GM12878 (cell line): ENCODE results near the gene CSMD2. TPM values are rescaled to one million over a fixed set of nuclear protein-coding genes. Genes with fewer than 3 reads are reported as not detected.

Experiments used
- ATAC-seq: fragments of 200-7000 bp; cut with Tn5 transposase; 3 replicates; pipeline ENCODE4 v1.9.1; 2020; ENCODE audit warnings: mild to moderate bottlenecking, moderate library complexity
- BruUV-seq: library from RNA; stranded (reverse); fragments of 400-500 nt; replicated peaks from 2 replicates; lab custom pipeline; 2021; lab: Mats Ljungman, UMichigan
- CTCF ChIA-PET: fragments of 300-600 bp; sonication (Branson Sonifier 250); formaldehyde crosslinking; extraction: SDS; loops from one replicate; lab custom pipeline; 2021; ENCODE audit warnings: inconsistent platforms; lab: Yijun Ruan, JAX
- POLR2A ChIA-PET: fragments of 350-600 bp; formaldehyde crosslinking; extraction: SDS; loops from one replicate; lab custom pipeline; 2021; ENCODE audit warnings: inconsistent platforms; lab: Charles Lee
- RAD21 ChIA-PET: fragments of 300-600 bp; sonication (Branson Sonifier 250); formaldehyde crosslinking; loops from one replicate; lab custom pipeline; 2023; ENCODE audit warnings: antibody characterized with exemption; ENCODE audit not compliant: unreplicated experiment; lab: Charles Lee
- SMC1A ChIA-PET: fragments of 300-600 bp; sonication (Branson Sonifier 250); formaldehyde crosslinking; loops from one replicate; lab custom pipeline; 2023; ENCODE audit not compliant: unreplicated experiment, uncharacterized antibody; lab: Charles Lee
- DNase-seq: peaks from one replicate; pipeline ENCODE4 v3.0.0-alpha.2; 2011; ENCODE audit warnings: low read depth, low spot score
- FAIRE-seq: peaks from 3 replicates; lab custom pipeline; 2011; peaks lifted over from hg19 to GRCh38; lab: Jason Lieb, UNC
- H2AFZ ChIP-seq: 2 replicates; pipeline ENCODE4 v1.6.0; 2011; ENCODE audit warnings: low read depth, low read length, control low read depth; ENCODE audit not compliant: control insufficient read depth
- H3K27ac ChIP-seq: 2 replicates; pipeline ENCODE4 v1.5.1; 2011; ENCODE audit warnings: control low read depth; ENCODE audit not compliant: control insufficient read depth, insufficient read depth
- H3K27me3 ChIP-seq, 2 experiments: replicated peaks in 1 of 2; 2 replicates each; pipeline versions ENCODE4 v1.6.0 to v1.6.1; 2011; ENCODE audit warnings: low read length in 1 of 2; ENCODE audit not compliant: control insufficient read depth in 2 of 2, insufficient read depth in 2 of 2
- H3K36me3 ChIP-seq, 2 experiments: 2 replicates each; pipeline ENCODE4 v1.5.1; 2011; ENCODE audit warnings: low read length in 1 of 2; ENCODE audit not compliant: control insufficient read depth in 2 of 2, insufficient read depth in 2 of 2
- H3K4me1 ChIP-seq: 2 replicates; pipeline ENCODE4 v1.6.1; 2011; ENCODE audit warnings: mild to moderate bottlenecking, low read length, moderate library complexity, mixed read lengths; ENCODE audit not compliant: control insufficient read depth, insufficient read depth
- H3K4me2 ChIP-seq: 2 replicates; pipeline ENCODE4 v1.6.0; 2011; ENCODE audit warnings: control low read depth; ENCODE audit not compliant: control insufficient read depth, insufficient read depth
- H3K4me3 ChIP-seq: fragments of 200-600 bp; sonication (generic); 2 replicates; pipeline ENCODE4 v1.5.1; 2016
- H3K79me2 ChIP-seq: 2 replicates; pipeline ENCODE4 v1.6.0; 2011; ENCODE audit warnings: low read length; ENCODE audit not compliant: control insufficient read depth, insufficient read depth
- H3K9ac ChIP-seq: 2 replicates; pipeline ENCODE4 v1.8.0; 2011; ENCODE audit warnings: low read length, control low read depth, mixed read lengths; ENCODE audit not compliant: control insufficient read depth, insufficient read depth
- H3K9me3 ChIP-seq: replicated peaks from 3 replicates; pipeline ENCODE4 v1.5.1; 2011; ENCODE audit warnings: mild to moderate bottlenecking, low read length; ENCODE audit not compliant: control insufficient read depth, insufficient read depth
- H4K20me1 ChIP-seq: 2 replicates; pipeline ENCODE4 v1.6.0; 2011; ENCODE audit not compliant: control insufficient read depth, insufficient read depth
- ASH2L ChIP-seq: fragments of 300-600, 200-600 bp; sonication (generic); IDR thresholded peaks from 2 replicates; pipeline ENCODE4 v1.6.1; 2017; ENCODE audit warnings: low read depth, mild to moderate bottlenecking, borderline replicate concordance
- CEBPB ChIP-seq, 2 experiments: fragments of 150-350 bp in 1 of 2; IDR thresholded peaks; 2 replicates each; pipeline ENCODE4 v1.6.1; 2012 to 2014; ENCODE audit warnings: low read depth in 2 of 2, low read length in 2 of 2, borderline replicate concordance in 1 of 2, inconsistent platforms in 1 of 2
- CHD2 ChIP-seq: IDR thresholded peaks from 2 replicates; pipeline ENCODE4 v1.6.1; 2011; ENCODE audit warnings: low read depth, low read length, improper control_type of control experiment, borderline replicate concordance
- CHD4 ChIP-seq: fragments of 200-600 bp; sonication (generic); IDR thresholded peaks from 2 replicates; pipeline ENCODE4 v1.6.1; 2016; ENCODE audit warnings: mild to moderate bottlenecking
- HDAC6 ChIP-seq: fragments of 200-600 bp; sonication (generic); IDR thresholded peaks from one replicate; pipeline ENCODE4 v1.8.0; 2017; ENCODE audit warnings: antibody characterized with exemption; ENCODE audit not compliant: unreplicated experiment
- MEF2A ChIP-seq: IDR thresholded peaks from 2 replicates; pipeline ENCODE4 v1.6.1; 2011; ENCODE audit warnings: low read depth, mild to moderate bottlenecking, low read length, moderate library complexity; ENCODE audit not compliant: insufficient read depth
- PAX8 ChIP-seq: fragments of 450-650 bp; IDR thresholded peaks from 2 replicates; pipeline ENCODE4 v1.6.1; 2017; ENCODE audit warnings: mild to moderate bottlenecking, moderate library complexity
- RUNX3 ChIP-seq: IDR thresholded peaks from 2 replicates; pipeline ENCODE4 v1.6.1; 2012; ENCODE audit warnings: low read length, inconsistent platforms
- SIX5 ChIP-seq: IDR thresholded peaks from 2 replicates; pipeline ENCODE4 v1.6.1; 2011; ENCODE audit warnings: mild to moderate bottlenecking, low read depth, low read length, moderate library complexity; ENCODE audit not compliant: severe bottlenecking
- SMAD5 ChIP-seq: IDR thresholded peaks from 2 replicates; pipeline ENCODE4 v1.6.1; 2016; ENCODE audit warnings: antibody characterized with exemption, low read depth
- SPI1 ChIP-seq: IDR thresholded peaks from 2 replicates; pipeline ENCODE4 v1.6.1; 2011; ENCODE audit warnings: low read depth, mild to moderate bottlenecking, low read length, moderate library complexity, borderline replicate concordance; ENCODE audit not compliant: insufficient read depth
- SUPT20H ChIP-seq: IDR thresholded peaks from 2 replicates; pipeline ENCODE4 v1.6.1; 2011; ENCODE audit warnings: low read depth, mild to moderate bottlenecking, low read length, moderate library complexity, borderline replicate concordance; ENCODE audit not compliant: control insufficient read depth
- ZBTB11 ChIP-seq: fragments of 450-650 bp; formaldehyde crosslinking; IDR thresholded peaks from 2 replicates; pipeline ENCODE4 v1.5.0; 2022; ENCODE audit warnings: mild to moderate bottlenecking, missing genetic modification characterization
- ZBTB4 ChIP-seq: fragments of 450-650 bp; formaldehyde crosslinking; IDR thresholded peaks from 2 replicates; pipeline ENCODE4 v1.4.0; 2022; ENCODE audit warnings: mild to moderate bottlenecking, moderate library complexity
- ZNF274 ChIP-seq: IDR thresholded peaks from one replicate; pipeline ENCODE4 v1.8.0; 2011; ENCODE audit not compliant: insufficient read length, insufficient read depth
- WGBS: methylation state at CpG from one replicate; pipeline ENCODE4 v1.1.6; 2016; ENCODE audit warnings: low lambda C conversion rate; ENCODE audit not compliant: insufficient replicate concordance, insufficient coverage; ENCODE audit errors: missing lambda C conversion rate; 5-methylcytosine and 5-hydroxymethylcytosine counted together
- in situ Hi-C: fragments of 300-500 bp; cut with MboI; formaldehyde crosslinking; loops from 9 replicates; pipeline ENCODE4 v1.14.3; 2018; ENCODE audit warnings: mixed read lengths
- intact Hi-C: fragments of 100-400 bp; cut with micrococcal nuclease; formaldehyde crosslinking; loops from one replicate; pipeline ENCODE4 v1.14.2; 2022; ENCODE audit not compliant: unreplicated experiment
- polyA plus RNA-seq, 11 experiments: library from polyadenylated mRNA; depleted of rRNA in 4 of 11; unstranded in 6 of 11; stranded (reverse) in 5 of 11; fragments of >200 nt; fragmentation: Nextera tagmentation in 4 of 11; fragmentation: Illumina TruSeq in 1 of 11; extraction: Ambion mirVana in 4 of 11; extraction: Trizol in 1 of 11; gene quantifications; 1 replicate in 1 of 11; 2 replicates in 10 of 11; pipeline versions ENCODE4 v1.2.1 to v1.2.3, GENCODE V29; 2011 to 2016; ENCODE audit warnings: inconsistent platforms in 2 of 11, missing spikeins in 2 of 11, low read depth in 1 of 11
- total RNA-seq, 4 experiments: library from RNA; depleted of rRNA in 3 of 4; stranded (reverse); fragments of >200 nt in 3 of 4; fragmentation: Illumina TruSeq in 1 of 4; extraction: Trizol in 1 of 4; gene quantifications; 2 replicates each; pipeline versions ENCODE4 v1.2.1 to v1.2.3, GENCODE V29; 2013 to 2021
- TF ChIP-seq, protein P1 (sequence below), 3 experiments: IDR thresholded peaks in 2 of 3; conservative IDR thresholded peaks in 1 of 3; 2 replicates each; pipeline ENCODE4 v1.5.1; 2011; ENCODE audit warnings: low read depth in 3 of 3, low read length in 3 of 3, mild to moderate bottlenecking in 3 of 3, control low read depth in 2 of 3, moderate library complexity in 2 of 3, inconsistent platforms in 1 of 3, mixed read lengths in 1 of 3; ENCODE audit not compliant: control insufficient read depth in 2 of 3, insufficient read depth in 1 of 3; ENCODE audit errors: extremely low read depth in 1 of 3

The CSMD2 gene
- total and polyA plus RNA-seq, 10 of the 15 experiments (the other 5 are each of a cell fraction or from before 2014, with no cell fraction given), result under 0.01 TPM; not detected in 9

- no peak overlapping the region for H3K4me2 ChIP-seq
- no peaks in the 10 kb centered on the region for H3K27me3 ChIP-seq
- ChIA-PET SMC1A (no interaction called here), POLR2A (no interaction called here), RAD21 (no interaction called here), CTCF (no interaction called here)
- ATAC-seq (no peak), DNase-seq (no peak), FAIRE-seq (no peak)
- no peaks in the 10 kb centered on the region for H3K9me3 ChIP-seq
- no peaks in the 10 kb centered on the region for H4K20me1 ChIP-seq
- WGBS, result 14% methylated on average over 3 of the region's 3 CpGs
- no peaks in the 10 kb centered on the region for H3K4me1 ChIP-seq
- H3K36me3 ChIP-seq, result no peaks in the 10 kb centered on the region
- H3K27ac ChIP-seq, result no peak overlapping the region
- no peak overlapping the region for H3K9ac ChIP-seq
- no peak overlapping the region for H2AFZ ChIP-seq
- no peak overlapping the region for H3K4me3 ChIP-seq
- intact Hi-C loops, result no loop called here
- in situ Hi-C loops, result no loop called here
- no peaks in the 10 kb centered on the region for H3K79me2 ChIP-seq
- BruUV-seq, result no TSS peak
- TF ChIP-seq ASH2L, result no peak
- TF ChIP-seq SIX5, result no peak
- no peak for TF ChIP-seq CHD2
- no peak for TF ChIP-seq ZNF274
- no peak for TF ChIP-seq ZBTB4 (CRISPR knock-in tag)
- no peak for TF ChIP-seq PAX8
- TF ChIP-seq, protein P1, sequence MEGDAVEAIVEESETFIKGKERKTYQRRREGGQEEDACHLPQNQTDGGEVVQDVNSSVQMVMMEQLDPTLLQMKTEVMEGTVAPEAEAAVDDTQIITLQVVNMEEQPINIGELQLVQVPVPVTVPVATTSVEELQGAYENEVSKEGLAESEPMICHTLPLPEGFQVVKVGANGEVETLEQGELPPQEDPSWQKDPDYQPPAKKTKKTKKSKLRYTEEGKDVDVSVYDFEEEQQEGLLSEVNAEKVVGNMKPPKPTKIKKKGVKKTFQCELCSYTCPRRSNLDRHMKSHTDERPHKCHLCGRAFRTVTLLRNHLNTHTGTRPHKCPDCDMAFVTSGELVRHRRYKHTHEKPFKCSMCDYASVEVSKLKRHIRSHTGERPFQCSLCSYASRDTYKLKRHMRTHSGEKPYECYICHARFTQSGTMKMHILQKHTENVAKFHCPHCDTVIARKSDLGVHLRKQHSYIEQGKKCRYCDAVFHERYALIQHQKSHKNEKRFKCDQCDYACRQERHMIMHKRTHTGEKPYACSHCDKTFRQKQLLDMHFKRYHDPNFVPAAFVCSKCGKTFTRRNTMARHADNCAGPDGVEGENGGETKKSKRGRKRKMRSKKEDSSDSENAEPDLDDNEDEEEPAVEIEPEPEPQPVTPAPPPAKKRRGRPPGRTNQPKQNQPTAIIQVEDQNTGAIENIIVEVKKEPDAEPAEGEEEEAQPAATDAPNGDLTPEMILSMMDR (IDR thresholded peaks at IDR 0.05 in 2 of 3, conservative IDR thresholded peaks at IDR 0.05 in 1 of 3; ENCODE audit: control insufficient read depth in 2 of 3, extremely low read depth in 1 of 3, insufficient read depth in 1 of 3, low read depth in 3 of 3, low read length in 3 of 3), result no peak
- no peak for TF ChIP-seq RUNX3
- no peak for TF ChIP-seq MEF2A
- no peak for TF ChIP-seq SUPT20H
- TF ChIP-seq CHD4, result no peak
- TF ChIP-seq SMAD5, result no peak
- TF ChIP-seq CEBPB (IDR thresholded peaks at IDR 0.05; ENCODE audit: borderline replicate concordance in 1 of 2, low read depth in 2 of 2, low read length in 2 of 2), result no peak
- no peak for TF ChIP-seq HDAC6
- TF ChIP-seq SPI1, result no peak
- TF ChIP-seq ZBTB11 (CRISPR knock-in tag), result no peak
Measured at GRCh38 chr1:34073028-34073695, 91.9 kb downstream of the CSMD2 start.
